OCI-LY1 (cell line): Measurements from ENCODE around the gene CNIH4.

ENCODE experiments used
- H2AFZ ChIP-seq: fragments of 200-600 bp; sonication (generic), shearing (Covaris generic); 2 replicates; pipeline ENCODE4 v1.6.0; 2014; ENCODE audit warnings: antibody characterized with exemption, mild to moderate bottlenecking, low read length
- H3F3A ChIP-seq: fragments of 200-600 bp; sonication (generic), shearing (Covaris generic); 2 replicates; pipeline ENCODE4 v1.6.0; 2014; ENCODE audit warnings: mild to moderate bottlenecking, antibody characterized with exemption, low read length, moderate library complexity; ENCODE audit not compliant: insufficient read depth
- H3K27ac ChIP-seq: fragments of 200-600 bp; sonication (generic); 2 replicates; pipeline ENCODE4 v1.5.1; 2014; ENCODE audit warnings: low read length, mixed run types, mild to moderate bottlenecking, low read depth; ENCODE audit not compliant: poor library complexity, severe bottlenecking
- H3K27me3 ChIP-seq: fragments of 200-600 bp; sonication (generic); 2 replicates; pipeline ENCODE4 v1.6.0; 2014; ENCODE audit warnings: antibody characterized with exemption, mild to moderate bottlenecking, low read length, moderate library complexity; ENCODE audit not compliant: insufficient read depth
- H3K36me3 ChIP-seq: fragments of 200-600 bp; sonication (generic); 2 replicates; pipeline ENCODE4 v1.6.1; 2014; ENCODE audit warnings: mild to moderate bottlenecking, antibody characterized with exemption, low read length, moderate library complexity, mixed read lengths; ENCODE audit not compliant: insufficient read depth
- H3K4me1 ChIP-seq: fragments of 200-600 bp; sonication (generic); 2 replicates; pipeline ENCODE4 v1.5.1; 2014; ENCODE audit warnings: mild to moderate bottlenecking, low read length, moderate library complexity; ENCODE audit not compliant: insufficient read depth, severe bottlenecking
- H3K4me2 ChIP-seq: fragments of 200-600 bp; sonication (generic), shearing (Covaris generic); 2 replicates; pipeline ENCODE4 v1.6.1; 2014; ENCODE audit warnings: low read length
- H3K4me3 ChIP-seq: fragments of 200-600 bp; sonication (generic); 2 replicates; pipeline ENCODE4 v1.5.1; 2014; ENCODE audit warnings: low read length, low read depth, mild to moderate bottlenecking, mixed read lengths; ENCODE audit not compliant: poor library complexity, severe bottlenecking
- H3K79me2 ChIP-seq: fragments of 200-600 bp; shearing (Covaris generic); 2 replicates; pipeline ENCODE4 v1.6.1; 2016; ENCODE audit warnings: mixed run types, low read length, mixed read lengths; ENCODE audit not compliant: insufficient read depth
- H3K9ac ChIP-seq: fragments of 200-600 bp; sonication (generic), shearing (Covaris generic); 2 replicates; pipeline ENCODE4 v1.6.1; 2014; ENCODE audit warnings: mild to moderate bottlenecking, low read length, mixed read lengths
- H3K9me2 ChIP-seq: fragments of 200-600 bp; sonication (generic), shearing (Covaris generic); 2 replicates; pipeline ENCODE4 v1.6.1; 2014; ENCODE audit warnings: low read depth, mild to moderate bottlenecking, low read length, mixed read lengths
- H3K9me3 ChIP-seq: fragments of 200-600 bp; shearing (Covaris generic); 2 replicates; pipeline ENCODE4 v1.6.1; 2014; ENCODE audit warnings: low read length, mixed read lengths
- H4K20me1 ChIP-seq: fragments of 200-600 bp; sonication (generic), shearing (Covaris generic); 2 replicates; pipeline ENCODE4 v1.6.0; 2016; ENCODE audit warnings: mild to moderate bottlenecking, low read length; ENCODE audit not compliant: insufficient read depth
- CTCF ChIP-seq: fragments of 200-600 bp; sonication (generic), shearing (Covaris generic); IDR thresholded peaks from 2 replicates; pipeline ENCODE4 v1.5.1; 2017; ENCODE audit warnings: mild to moderate bottlenecking, antibody characterized with exemption, low read length, moderate library complexity, mixed read lengths
- EZH2 ChIP-seq: fragments of 200-600 bp; sonication (generic), shearing (Covaris generic); IDR thresholded peaks from 2 replicates; pipeline ENCODE4 v1.8.0; 2017; ENCODE audit warnings: borderline replicate concordance, mixed run types, mild to moderate bottlenecking, antibody characterized with exemption, low read length, moderate library complexity, mixed read lengths

The CNIH4 gene

GRCh38 chr1:224353975-224354925 is 2.4 kb upstream of the CNIH4 start:
- Histone ChIP-seq H3K9ac (no peak overlapping the region), H3K4me2 (no peak overlapping the region), H3F3A (no peaks in the 10 kb centered on the region), H3K79me2 (0 out of 2 replicates have a peak, but pooled peaks cover 7% of the 10 kb centered on the region), H3K4me1 (peaks cover 11% of the 10 kb centered on the region), H3K9me2 (no peaks in the 10 kb centered on the region), H3K9me3 (no peaks in the 10 kb centered on the region), H2AFZ (no peak overlapping the region), H3K27me3 (no peaks in the 10 kb centered on the region), H3K27ac (no peak overlapping the region), H3K36me3 (no peaks in the 10 kb centered on the region), H3K4me3 (no peak overlapping the region), H4K20me1 (no peaks in the 10 kb centered on the region)
- TF ChIP-seq EZH2: no peak
- no peak for TF ChIP-seq CTCF

- peak overlapping the region; percentile 92 for H3K4me2 ChIP-seq
- no peak overlapping the region for H3K27ac ChIP-seq
- no peaks in the 10 kb centered on the region for H4K20me1 ChIP-seq
- H2AFZ ChIP-seq: no peak overlapping the region
- no peaks in the 10 kb centered on the region for H3K9me3 ChIP-seq
- H3F3A ChIP-seq: no peaks in the 10 kb centered on the region
- H3K4me1 ChIP-seq: peaks cover 11% of the 10 kb centered on the region
- H3K9me2 ChIP-seq: no peaks in the 10 kb centered on the region
- H3K4me3 ChIP-seq: peak overlapping the region; percentile 77
- H3K36me3 ChIP-seq: no peaks in the 10 kb centered on the region
- 0 out of 2 replicates have a peak, but pooled peaks cover 7% of the 10 kb centered on the region for H3K79me2 ChIP-seq
- peak overlapping the region; percentile 73 for H3K9ac ChIP-seq
- no peaks in the 10 kb centered on the region for H3K27me3 ChIP-seq
- no peak for TF ChIP-seq EZH2
- TF ChIP-seq CTCF: no peak
Observed at GRCh38 chr1:224357626-224358124, 996 bp downstream of the CNIH4 start.

GRCh38 chr1:224358237-224358636 is 1.6 kb downstream of the CNIH4 start:
- peak overlapping the region; percentile 73; the same call in 1 of the 2 replicates for H3K9ac ChIP-seq
- no peak overlapping the region for H2AFZ ChIP-seq
- no peak overlapping the region for H3K27ac ChIP-seq

More at GRCh38 chr1:224358237-224358636, 1.6 kb downstream of the CNIH4 start:
- Histone ChIP-seq H3K9me2 (no peaks in the 10 kb centered on the region), H3F3A (no peaks in the 10 kb centered on the region), H3K36me3 (no peaks in the 10 kb centered on the region), H3K79me2 (0 out of 2 replicates have a peak, but pooled peaks cover 7% of the 10 kb centered on the region), H3K27me3 (no peaks in the 10 kb centered on the region), H3K9me3 (no peaks in the 10 kb centered on the region), H3K4me2 (peak overlapping the region; percentile 92), H4K20me1 (no peaks in the 10 kb centered on the region), H3K4me1 (peaks cover 11% of the 10 kb centered on the region), H3K4me3 (peak overlapping the region; percentile 77)
- TF ChIP-seq EZH2 (no peak), CTCF (no peak)
